Esophagus muscularis mucosa (tissue), 4 donors: ENCODE data around the gene STK39. TPM values are rescaled to one million over a fixed set of nuclear protein-coding genes. Genes with fewer than 3 reads are reported as not detected.

Source experiments
- DNase-seq: peaks from one replicate; pipeline ENCODE4 v3.0.0-alpha.2; 2017; ENCODE audit errors: extremely low spot score
- H3K27ac ChIP-seq, 4 donors: fragments of 200-600 bp; sonication (generic); replicated peaks in 1 of 4; 1 replicate in 3 of 4; 2 replicates in 1 of 4; pipeline ENCODE4 v1.5.1; 2016 to 2019; ENCODE audit warnings: mild to moderate bottlenecking in 1 of 4
- H3K27me3 ChIP-seq, 4 donors: fragments of 200-600 bp; sonication (generic); one replicate each; pipeline versions ENCODE4 v1.5.1 to v1.6.0; 2016 to 2019
- H3K36me3 ChIP-seq, 4 donors: fragments of 200-600 bp; sonication (generic); one replicate each; pipeline ENCODE4 v1.5.1; 2016 to 2019
- H3K4me1 ChIP-seq, 4 donors: fragments of 200-600 bp; sonication (generic); one replicate each; pipeline ENCODE4 v1.5.1; 2016 to 2019
- H3K4me3 ChIP-seq, 4 donors: fragments of 200-600 bp; sonication (generic); 1 replicate in 2 of 4; 2 replicates in 2 of 4; pipeline ENCODE4 v1.5.1; 2016 to 2019; ENCODE audit warnings: mild to moderate bottlenecking in 4 of 4, moderate library complexity in 1 of 4
- H3K9me3 ChIP-seq, 4 donors: fragments of 200-600 bp; sonication (generic); 1 replicate in 3 of 4; 2 replicates in 1 of 4; pipeline ENCODE4 v1.5.1; 2016 to 2019
- CTCF ChIP-seq, 3 experiments: fragments of 200-600 bp in 2 of 3; fragments of 450-650 bp in 1 of 3; sonication (generic) in 2 of 3; IDR thresholded peaks; one replicate each; pipeline ENCODE4 v1.5.1; 2017 to 2019; ENCODE audit warnings: antibody characterized with exemption in 3 of 3, mild to moderate bottlenecking in 2 of 3, moderate library complexity in 1 of 3
- EP300 ChIP-seq: sonication (generic); formaldehyde crosslinking; IDR thresholded peaks from one replicate; pipeline ENCODE4 v1.6.1; 2017; ENCODE audit warnings: antibody characterized with exemption
- POLR2A ChIP-seq: fragments of 450-650 bp; IDR thresholded peaks from one replicate; pipeline ENCODE4 v1.6.1; 2017; ENCODE audit warnings: antibody characterized with exemption, moderate library complexity, mild to moderate bottlenecking, low read depth
- POLR2AphosphoS5 ChIP-seq, 2 donors: sonication (generic); formaldehyde crosslinking; IDR thresholded peaks; one replicate each; pipeline ENCODE4 v1.6.1; 2017; ENCODE audit warnings: antibody characterized with exemption in 2 of 2
- WGBS: methylation state at CpG from one replicate; pipeline ENCODE4 v1.1.5; 2018; 5-methylcytosine and 5-hydroxymethylcytosine counted together
- intact Hi-C: fragments of 100-400 bp; cut with DNase I; formaldehyde crosslinking; loops from one replicate; pipeline ENCODE4 v1.15.1; 2023
- total RNA-seq, 4 donors: library from RNA; depleted of rRNA; stranded (reverse); fragments of >200 nt; gene quantifications; one replicate each; pipeline versions ENCODE4 v1.1.0 to v1.2.1, GENCODE V29; 2016

STK39 gene
- total RNA-seq, 4 donors from 2014 or later = 32.5 to 49.1 (median 41.5) TPM

GRCh38 chr2:168059758-168060157, 187.6 kb downstream of the STK39 start:
- Histone ChIP-seq H3K36me3 (peaks cover 0 to 26% (median 7%) of the 10 kb centered on the region in 4 donors), H3K27me3 (no peaks in the 10 kb centered on the region), H3K27ac (no peak overlapping the region), H3K4me3 (no peak overlapping the region), H3K9me3 (no peaks in the 10 kb centered on the region), H3K4me1 (no peaks in the 10 kb centered on the region)
- intact Hi-C loops = no loop called here
- no peak for DNase-seq
- TF ChIP-seq CTCF (IDR thresholded peaks at IDR 0.05) (no peak), POLR2A (no peak), EP300 (no peak), POLR2AphosphoS5 (IDR thresholded peaks at IDR 0.05) (no peak)
- 78% methylated on average over 2 of the region's 2 CpGs for WGBS

GRCh38 chr2:168058675-168059074, 188.7 kb downstream of the STK39 start:
- peaks cover 0 to 25% (median 7%) of the 10 kb centered on the region in 4 donors for H3K36me3 ChIP-seq
- intact Hi-C loops = no loop called here
- H3K27ac ChIP-seq = no peak overlapping the region
- H3K9me3 ChIP-seq = no peaks in the 10 kb centered on the region
- no peak overlapping the region for H3K4me3 ChIP-seq
- no peaks in the 10 kb centered on the region for H3K27me3 ChIP-seq
- 97% methylated on average over 3 of the region's 3 CpGs for WGBS
- TF ChIP-seq POLR2A = no peak
- DNase-seq = no peak
- peaks cover 0 to 5% (median under 1%) of the 10 kb centered on the region in 4 donors for H3K4me1 ChIP-seq

- no peaks in the 10 kb centered on the region for H3K9me3 ChIP-seq
- peaks cover 0 to 19% (median 2%) of the 10 kb centered on the region in 4 donors for H3K4me1 ChIP-seq
- TF ChIP-seq CTCF (IDR thresholded peaks at IDR 0.05) = no peak
- no peak for TF ChIP-seq EP300
- TF ChIP-seq POLR2A = no peak
- no peak for TF ChIP-seq POLR2AphosphoS5 (IDR thresholded peaks at IDR 0.05)
- no peak overlapping the region for H3K4me3 ChIP-seq
- H3K27me3 ChIP-seq = no peaks in the 10 kb centered on the region
- no peak overlapping the region for H3K27ac ChIP-seq
- WGBS = 92% methylated on average over 9 of the region's 9 CpGs
- H3K36me3 ChIP-seq = peaks cover 0 to 10% (median 4%) of the 10 kb centered on the region in 4 donors
- no peak for DNase-seq
- intact Hi-C loops = no loop called here
These were observed 191.1 kb downstream of the STK39 start for GRCh38 chr2:168056242-168056787.

- Histone ChIP-seq H3K27me3 (no peaks in the 10 kb centered on the region), H3K9me3 (no peaks in the 10 kb centered on the region), H3K4me1 (peaks cover 0 to 31% (median 2%) of the 10 kb centered on the region in 4 donors), H3K27ac (no peak overlapping the region), H3K4me3 (no peak overlapping the region), H3K36me3 (peaks cover 0 to 10% (median 4%) of the 10 kb centered on the region in 4 donors)
- WGBS = 84% methylated on average over 5 of the region's 5 CpGs
- no peak for TF ChIP-seq POLR2A
- TF ChIP-seq EP300 = no peak
- TF ChIP-seq CTCF (IDR thresholded peaks at IDR 0.05) = no peak
- TF ChIP-seq POLR2AphosphoS5 (IDR thresholded peaks at IDR 0.05) = no peak
- intact Hi-C loops = no loop called here
- DNase-seq = no peak
These were observed 192.7 kb downstream of the STK39 start for GRCh38 chr2:168054657-168055056.

- Histone ChIP-seq H3K4me1 (peaks cover 0 to 31% (median 2%) of the 10 kb centered on the region in 4 donors), H3K27me3 (no peaks in the 10 kb centered on the region), H3K9me3 (no peaks in the 10 kb centered on the region), H3K4me3 (no peak overlapping the region), H3K36me3 (peaks cover 0 to 1% (median under 1%) of the 10 kb centered on the region in 4 donors), H3K27ac (no peak overlapping the region)
- no peak for DNase-seq
- intact Hi-C loops = no loop called here
- TF ChIP-seq POLR2A (no peak), CTCF (IDR thresholded peaks at IDR 0.05) (no peak), EP300 (no peak), POLR2AphosphoS5 (IDR thresholded peaks at IDR 0.05) (no peak)
- WGBS = 50% methylated on average over 3 of the region's 3 CpGs
These were observed 193.7 kb downstream of the STK39 start for GRCh38 chr2:168053676-168054075.
